NOMO-1 treated with dmso at 0.1 percent for 144 hours (cell line): ENCODE data around the gene TEX35.
A peak's percentile ranks its signal among the peaks of the same experiment; 100 is the strongest.
"Not testable (repeated sequence)": the region's sequence is repeated elsewhere in the genome, so short reads cannot be mapped to it uniquely, and the experiment has no call there.

Experiments
- DNase-seq: peaks from one replicate; lab custom pipeline; 2025; ENCODE audit not compliant: unreplicated experiment; lab: John Stamatoyannopoulos, UW

TEX35 gene

GRCh38 chr1:178494569-178494971 lies 18.3 kb upstream of the TEX35 start:
- no peak for DNase-seq

GRCh38 chr1:178495158-178495557 lies 17.8 kb upstream of the TEX35 start:
- DNase-seq, result no peak

- DNase-seq, result no peak
Measured at GRCh38 chr1:178495741-178496409, 17.0 kb upstream of the TEX35 start.

- no peak for DNase-seq
Measured at GRCh38 chr1:178496410-178497135, 16.3 kb upstream of the TEX35 start, which contains the start of gene CLEC20A. CLEC20A (minus strand) TSS chr1:178496964; CDS start chr1:178496939, 25 bp downstream.

- no peak for DNase-seq
Measured at GRCh38 chr1:178497903-178498478, 14.9 kb upstream of the TEX35 start.

GRCh38 chr1:178498896-178499675 lies 13.8 kb upstream of the TEX35 start:
- DNase-seq, result no peak

GRCh38 chr1:178500091-178500770 lies 12.7 kb upstream of the TEX35 start:
- DNase-seq, result no peak

GRCh38 chr1:178500936-178501554 lies 11.9 kb upstream of the TEX35 start:
- DNase-seq, result no peak

GRCh38 chr1:178501705-178502329 lies 11.1 kb upstream of the TEX35 start:
- DNase-seq, result peak; percentile 26

GRCh38 chr1:178502330-178502714 lies 10.6 kb upstream of the TEX35 start:
- no peak for DNase-seq

GRCh38 chr1:178502856-178503255 lies 10.1 kb upstream of the TEX35 start:
- no peak for DNase-seq

GRCh38 chr1:178503316-178503715 lies 9.6 kb upstream of the TEX35 start:
- DNase-seq, result not testable (repeated sequence)

GRCh38 chr1:178503849-178504248 lies 9.1 kb upstream of the TEX35 start:
- no peak for DNase-seq

GRCh38 chr1:178504286-178504685 lies 8.6 kb upstream of the TEX35 start:
- DNase-seq, result no peak

GRCh38 chr1:178506177-178506576 lies 6.7 kb upstream of the TEX35 start:
- DNase-seq, result no peak

- no peak for DNase-seq
Measured at GRCh38 chr1:178506669-178507068, 6.2 kb upstream of the TEX35 start.

- DNase-seq, result no peak
Measured at GRCh38 chr1:178509414-178510007, 3.4 kb upstream of the TEX35 start.

GRCh38 chr1:178510155-178510554 lies 2.8 kb upstream of the TEX35 start:
- no peak for DNase-seq

- DNase-seq, result no peak
Measured at GRCh38 chr1:178513278-178513983, 522 bp downstream of the TEX35 start.
